DMS 273 (cell line): ENCODE results near the gene GPR107.
A peak's percentile ranks its signal among the peaks of the same experiment; 100 is the strongest.

Experiments used
- DNase-seq: peaks from one replicate; lab custom pipeline; 2025; ENCODE audit not compliant: unreplicated experiment; lab: John Stamatoyannopoulos, UW

GPR107 gene

DNA sequence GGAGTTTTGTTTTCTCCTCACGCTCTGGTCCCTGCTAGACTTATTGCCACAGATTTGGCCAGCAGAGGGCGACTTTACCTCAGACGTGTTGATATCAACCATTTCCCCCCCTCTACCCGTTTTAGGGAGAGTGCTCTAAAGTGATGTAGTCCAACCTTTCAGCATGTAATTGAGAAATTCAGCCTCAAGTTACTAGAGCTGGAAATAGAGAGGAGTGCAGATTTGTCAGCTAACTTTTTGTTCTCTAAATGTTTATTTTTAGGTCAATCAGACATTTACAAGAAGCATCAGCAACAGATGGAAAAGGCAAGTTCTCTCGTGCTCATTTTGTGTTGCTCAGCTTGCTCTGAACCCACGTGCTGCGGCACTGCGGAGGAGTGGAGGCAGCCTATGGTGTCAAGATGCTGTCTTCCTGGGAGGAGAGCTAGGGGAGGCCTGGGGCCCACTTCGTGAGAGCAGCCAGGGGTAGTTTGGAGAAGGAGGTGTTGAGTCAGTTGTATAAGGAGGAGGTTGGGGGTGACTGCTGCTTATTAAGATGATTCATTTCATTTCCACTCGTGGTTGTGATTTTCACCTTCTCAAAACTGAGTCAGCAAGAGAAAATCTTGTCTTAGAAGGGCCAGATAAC, 53.6 kb downstream of the GPR107 start:
- DNase-seq: peak; percentile 90

DNA sequence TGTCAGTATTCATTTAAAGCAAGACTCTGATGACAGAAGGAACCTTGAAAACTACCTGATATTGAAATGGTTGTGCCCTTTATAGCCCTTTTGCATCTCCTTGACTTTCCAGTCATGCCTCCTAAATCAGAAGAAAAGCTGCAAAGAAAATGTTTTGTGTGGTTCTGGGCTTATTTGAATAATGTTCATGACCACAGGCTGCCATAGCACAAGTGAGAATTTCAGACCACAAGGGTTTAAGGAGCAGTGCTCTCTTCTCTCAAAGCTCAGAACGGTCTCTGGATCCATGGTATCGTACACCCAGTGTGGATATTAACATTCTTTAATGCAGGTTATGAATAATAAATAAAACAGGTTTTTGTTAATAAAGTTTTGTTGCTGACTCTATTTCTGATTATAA, 54.2 kb downstream of the GPR107 start:
- DNase-seq: no peak

GRCh38 chr9:130110166-130110565, 56.5 kb downstream of the GPR107 start:
- DNase-seq: peak; percentile 12

DNA sequence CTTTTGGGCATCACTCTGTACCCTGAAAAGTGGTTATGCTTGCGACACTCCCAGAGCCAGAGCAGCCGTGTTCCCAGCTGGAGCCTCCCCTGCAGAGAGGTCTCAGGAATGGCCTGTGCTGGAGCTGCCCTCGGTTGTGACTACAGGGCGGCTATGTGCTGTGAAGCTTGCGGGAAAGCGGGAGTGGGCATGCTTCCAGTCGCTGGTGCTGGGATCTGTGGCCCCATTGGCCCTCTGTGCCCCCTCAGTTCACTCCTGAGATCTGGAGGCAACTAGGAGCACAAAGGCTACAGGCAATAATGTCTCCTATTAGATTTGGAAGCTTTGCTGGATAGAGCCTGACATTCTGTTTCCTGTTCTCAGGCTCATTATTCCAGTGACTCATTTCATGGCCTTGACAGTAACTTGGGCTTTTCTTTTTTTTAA, 56.9 kb downstream of the GPR107 start:
- no peak for DNase-seq

- no peak for DNase-seq
Measured at GRCh38 chr9:130111786-130112537, 58.3 kb downstream of the GPR107 start.

- no peak for DNase-seq
Measured at GRCh38 chr9:130112538-130113151, 58.9 kb downstream of the GPR107 start.

- DNase-seq: peak; percentile 13
Measured at GRCh38 chr9:130114741-130115140, 61.0 kb downstream of the GPR107 start.

DNA sequence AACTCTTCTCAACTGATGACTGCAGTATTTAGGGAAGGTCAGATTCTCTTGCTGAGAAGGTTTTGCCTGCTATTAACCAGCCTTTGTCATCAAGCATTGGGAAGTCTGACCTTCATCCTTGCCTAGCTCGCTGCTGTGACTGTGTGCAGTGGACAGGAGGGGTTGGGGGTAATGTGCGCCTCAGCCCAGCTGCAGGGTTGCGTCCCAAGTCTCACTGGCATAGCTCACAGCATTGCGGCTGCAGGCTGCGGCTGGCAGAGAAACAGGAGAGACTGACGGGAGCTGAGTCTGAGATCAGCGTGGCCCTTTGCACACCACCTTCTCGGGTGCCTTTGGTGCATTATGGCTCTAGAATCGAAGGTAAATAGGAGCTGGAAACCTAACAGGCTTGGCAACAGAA, 62.6 kb downstream of the GPR107 start:
- no peak for DNase-seq

DNA sequence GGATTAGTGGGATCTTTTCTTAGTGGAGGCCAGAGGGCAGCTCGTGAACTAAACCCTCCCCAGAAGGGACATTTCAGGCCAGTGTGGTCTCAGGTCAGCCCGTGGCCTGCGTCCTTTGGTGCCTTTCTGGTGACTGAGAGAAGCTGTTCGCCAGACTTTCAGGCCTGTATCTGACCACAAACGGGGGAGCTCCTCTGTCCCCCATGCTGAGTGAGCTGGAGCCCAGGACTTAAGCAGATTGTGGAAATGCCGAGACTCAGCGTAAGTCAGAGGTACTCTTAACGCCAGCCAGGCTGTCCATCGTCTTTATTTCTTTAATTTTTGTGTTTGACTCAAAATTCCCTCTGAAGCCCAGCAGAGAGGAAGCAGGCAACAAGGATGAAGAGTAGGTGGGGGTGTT, 63.7 kb downstream of the GPR107 start:
- DNase-seq: no peak

- DNase-seq: no peak
Measured at GRCh38 chr9:130117816-130118632, 64.3 kb downstream of the GPR107 start.

DNA sequence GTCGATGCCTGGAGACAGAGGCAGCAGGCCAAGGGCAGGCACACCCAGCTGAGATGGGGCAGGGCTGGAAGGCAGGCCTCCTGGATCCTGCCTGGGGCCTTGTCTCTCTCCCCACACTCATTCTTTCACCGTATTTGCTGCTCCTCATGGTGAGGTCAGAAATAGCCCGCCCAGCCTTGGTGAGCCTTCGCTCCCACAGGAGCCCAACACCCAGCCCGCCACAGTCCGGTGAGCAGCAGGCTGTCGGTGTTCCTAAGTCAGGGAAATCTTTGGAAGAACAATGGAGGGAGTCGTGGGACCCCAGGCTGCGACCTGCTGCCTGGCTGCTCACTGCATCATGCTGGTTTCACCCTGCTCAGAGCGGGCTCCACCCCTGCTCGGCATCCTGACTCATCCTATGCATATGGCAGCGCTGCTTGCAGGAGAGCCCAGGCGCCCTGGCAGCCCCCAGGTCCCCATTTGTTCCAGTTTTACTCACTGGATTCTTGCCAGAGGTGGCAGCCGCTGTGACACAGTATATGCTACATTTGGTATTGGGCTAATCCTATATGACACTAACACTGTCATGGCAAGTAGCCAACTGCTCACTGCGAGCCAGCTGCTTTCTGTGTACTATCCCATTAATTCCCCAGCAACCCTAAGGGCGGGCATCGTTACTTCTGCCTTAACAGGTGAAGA, 65.3 kb downstream of the GPR107 start:
- DNase-seq: peak; percentile 97

- DNase-seq: peak; percentile 34
Measured at GRCh38 chr9:130119519-130120298, 66.0 kb downstream of the GPR107 start.

GRCh38 chr9:130120299-130120587, 66.5 kb downstream of the GPR107 start:
- no peak for DNase-seq

GRCh38 chr9:130120832-130121231, 67.1 kb downstream of the GPR107 start:
- no peak for DNase-seq

GRCh38 chr9:130122456-130122855, 68.8 kb downstream of the GPR107 start:
- DNase-seq: peak; percentile 35

GRCh38 chr9:130124085-130124860, 70.6 kb downstream of the GPR107 start:
- no peak for DNase-seq

- no peak for DNase-seq
Measured at GRCh38 chr9:130126721-130127433, 73.2 kb downstream of the GPR107 start.

GRCh38 chr9:130128251-130128650, 74.5 kb downstream of the GPR107 start:
- no peak for DNase-seq
